ENCODE results near the gene COCH.
"Not testable (repeated sequence)": the region's sequence is repeated elsewhere in the genome, so short reads cannot be mapped to it uniquely, and the experiment has no call there.

COCH gene

GRCh38 chr14:30875788-30876053, 1.4 kb downstream of the COCH start:
- DNase-seq (ENCODE audit: low spot score) = no peak

GRCh38 chr14:30876692-30877091, 2.3 kb downstream of the COCH start:
- no peak for DNase-seq (ENCODE audit: low spot score)

GRCh38 chr14:30882431-30882830, 8.1 kb downstream of the COCH start:
- no peak for DNase-seq (ENCODE audit: low spot score)

- no peak for DNase-seq (ENCODE audit: low spot score)
Measured at GRCh38 chr14:30883508-30884294, 9.3 kb downstream of the COCH start.

GRCh38 chr14:30884901-30885300, 10.5 kb downstream of the COCH start:
- DNase-seq (ENCODE audit: low spot score) = no peak

GRCh38 chr14:30885840-30886740, 11.7 kb downstream of the COCH start:
- DNase-seq (ENCODE audit: low spot score) = no peak

- no peak for DNase-seq (ENCODE audit: low spot score)
Measured at GRCh38 chr14:30888480-30889243, 14.3 kb downstream of the COCH start.

GRCh38 chr14:30889244-30889594, 14.9 kb downstream of the COCH start:
- DNase-seq (ENCODE audit: low spot score) = no peak

- DNase-seq (ENCODE audit: low spot score) = no peak
Measured at GRCh38 chr14:30893819-30894218, 19.5 kb downstream of the COCH start.

- no peak for DNase-seq (ENCODE audit: low spot score)
Measured at GRCh38 chr14:30894923-30895515, 20.7 kb downstream of the COCH start.

- no peak for DNase-seq (ENCODE audit: low spot score)
Measured at GRCh38 chr14:30896435-30896834, 22.1 kb downstream of the COCH start.

GRCh38 chr14:30897121-30897520, 22.8 kb downstream of the COCH start:
- DNase-seq (ENCODE audit: low spot score) = not testable (repeated sequence)

- DNase-seq (ENCODE audit: low spot score) = no peak
Measured at GRCh38 chr14:30903285-30904124, 29.1 kb downstream of the COCH start.

GRCh38 chr14:30906752-30907658, 32.6 kb downstream of the COCH start:
- peak; percentile 3 for DNase-seq (ENCODE audit: low spot score)

GRCh38 chr14:30907659-30908057, 33.3 kb downstream of the COCH start:
- DNase-seq (ENCODE audit: low spot score) = no peak

- DNase-seq (ENCODE audit: low spot score) = no peak
Measured at GRCh38 chr14:30908826-30909225, 34.5 kb downstream of the COCH start.

- no peak for DNase-seq (ENCODE audit: low spot score)
Measured at GRCh38 chr14:30914812-30915211, 40.5 kb downstream of the COCH start.

GRCh38 chr14:30915596-30915995, 41.2 kb downstream of the COCH start:
- DNase-seq (ENCODE audit: low spot score) = no peak

GRCh38 chr14:30921305-30921704, 46.9 kb downstream of the COCH start:
- no peak for DNase-seq (ENCODE audit: low spot score)

- no peak for DNase-seq (ENCODE audit: low spot score)
Measured at GRCh38 chr14:30921788-30922187, 47.4 kb downstream of the COCH start.

Data from CD4-positive, alpha-beta T cell treated with Interleukin-15 for 4 hours (primary cell).